Measurements from ENCODE around the gene DMD. TPM values are rescaled to one million over a fixed set of nuclear protein-coding genes. Genes with fewer than 3 reads are reported as not detected.

The DMD gene
- total and polyA plus RNA-seq, 2 of the 8 experiments (the other 6 are each of a cell fraction or from before 2014, with no cell fraction given) = 4.8 to 7.4 TPM

- TF ChIP-seq FOSL1 (IDR thresholded peaks at IDR 0.05; ENCODE audit: insufficient read depth, low read depth, low read length) (no peak), ATF3 (IDR thresholded peaks at IDR 0.05; ENCODE audit: insufficient read depth, low read depth, low read length) (no peak), YY1 (IDR thresholded peaks at IDR 0.05; ENCODE audit: low read depth, low read length) (no peak)
Observed at GRCh38 chrX:32087663-32088062, 1123.7 kb downstream of the DMD start (continued).

All from H1 (cell line).